GM12801 (cell line): ENCODE data around the gene TENM4.

ENCODE experiments used
- TF ChIP-seq, protein P1 (sequence below): IDR thresholded peaks from one replicate; pipeline ENCODE4 v1.5.1; 2011; ENCODE audit warnings: control low read depth; ENCODE audit not compliant: insufficient read length; ENCODE audit errors: extremely low read depth

Gene TENM4

DNA sequence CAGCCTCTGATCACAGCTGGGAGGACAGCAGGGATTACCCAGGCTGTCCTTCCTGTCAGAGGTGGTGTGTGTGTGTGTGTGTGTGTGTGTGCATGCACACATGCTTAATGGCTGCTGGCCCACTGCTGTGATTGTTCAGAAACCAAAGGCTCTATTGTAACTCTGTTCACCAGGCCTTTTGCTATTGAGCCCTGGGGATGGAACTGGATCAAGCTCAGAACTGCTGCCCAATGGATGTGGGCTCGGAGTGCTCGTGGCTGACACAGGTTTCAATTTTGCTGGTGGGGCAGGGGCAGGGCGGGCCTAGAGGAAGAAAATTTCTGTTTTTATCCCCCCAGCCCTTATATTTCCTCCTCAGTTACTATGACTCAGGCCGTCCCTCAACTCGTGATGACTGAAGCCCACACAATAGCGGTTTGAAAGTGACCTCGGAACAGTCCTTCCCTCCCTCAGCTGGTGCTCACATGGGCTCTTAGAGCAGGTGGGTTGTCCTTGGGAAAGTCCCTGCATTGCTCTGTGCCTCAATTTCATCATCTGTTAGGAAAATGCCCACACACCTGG, 359.3 kb downstream of the TENM4 start:
- TF ChIP-seq, protein P1, sequence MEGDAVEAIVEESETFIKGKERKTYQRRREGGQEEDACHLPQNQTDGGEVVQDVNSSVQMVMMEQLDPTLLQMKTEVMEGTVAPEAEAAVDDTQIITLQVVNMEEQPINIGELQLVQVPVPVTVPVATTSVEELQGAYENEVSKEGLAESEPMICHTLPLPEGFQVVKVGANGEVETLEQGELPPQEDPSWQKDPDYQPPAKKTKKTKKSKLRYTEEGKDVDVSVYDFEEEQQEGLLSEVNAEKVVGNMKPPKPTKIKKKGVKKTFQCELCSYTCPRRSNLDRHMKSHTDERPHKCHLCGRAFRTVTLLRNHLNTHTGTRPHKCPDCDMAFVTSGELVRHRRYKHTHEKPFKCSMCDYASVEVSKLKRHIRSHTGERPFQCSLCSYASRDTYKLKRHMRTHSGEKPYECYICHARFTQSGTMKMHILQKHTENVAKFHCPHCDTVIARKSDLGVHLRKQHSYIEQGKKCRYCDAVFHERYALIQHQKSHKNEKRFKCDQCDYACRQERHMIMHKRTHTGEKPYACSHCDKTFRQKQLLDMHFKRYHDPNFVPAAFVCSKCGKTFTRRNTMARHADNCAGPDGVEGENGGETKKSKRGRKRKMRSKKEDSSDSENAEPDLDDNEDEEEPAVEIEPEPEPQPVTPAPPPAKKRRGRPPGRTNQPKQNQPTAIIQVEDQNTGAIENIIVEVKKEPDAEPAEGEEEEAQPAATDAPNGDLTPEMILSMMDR = no peak

DNA sequence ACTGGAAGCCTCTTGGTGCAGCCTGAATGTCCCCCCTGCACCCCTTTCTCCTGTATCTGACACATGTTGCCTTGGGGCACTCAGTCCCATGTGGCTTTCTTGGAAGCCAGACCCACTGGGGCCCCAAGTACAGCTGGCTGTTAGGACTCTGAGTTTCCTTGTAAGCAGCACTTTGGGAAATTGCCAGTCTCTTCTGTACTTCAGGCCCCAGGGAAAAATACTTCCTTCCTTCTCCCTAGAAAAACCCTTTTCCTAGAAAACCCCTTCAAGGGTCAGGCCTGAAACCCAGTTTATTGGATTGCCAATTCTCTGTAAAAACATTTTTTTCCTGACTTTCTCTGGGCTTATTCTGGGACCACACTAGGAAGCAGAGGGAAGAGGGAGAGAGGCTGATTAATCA, 360.3 kb downstream of the TENM4 start:
- TF ChIP-seq, protein P1 = no peak

DNA sequence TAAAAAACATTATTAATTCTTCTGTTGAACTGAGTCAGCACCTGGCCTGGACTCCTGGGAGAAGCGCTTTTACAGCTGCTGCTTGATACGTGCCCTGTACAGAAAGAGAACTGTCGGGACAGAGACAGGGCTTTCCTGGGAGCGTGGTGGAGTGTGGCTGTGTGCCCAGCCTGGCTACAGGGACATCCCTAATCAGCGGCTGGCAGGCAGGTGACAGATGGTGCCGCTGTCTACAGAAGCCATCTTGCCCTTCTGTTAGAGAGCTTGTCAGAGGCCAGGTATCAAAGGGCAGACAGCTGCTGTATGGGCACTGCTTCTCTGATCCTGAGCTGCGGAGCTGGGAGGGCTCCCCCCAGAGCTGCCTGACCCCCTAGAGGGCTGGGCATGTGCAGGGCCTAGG, 361.8 kb downstream of the TENM4 start:
- TF ChIP-seq, protein P1 = no peak

DNA sequence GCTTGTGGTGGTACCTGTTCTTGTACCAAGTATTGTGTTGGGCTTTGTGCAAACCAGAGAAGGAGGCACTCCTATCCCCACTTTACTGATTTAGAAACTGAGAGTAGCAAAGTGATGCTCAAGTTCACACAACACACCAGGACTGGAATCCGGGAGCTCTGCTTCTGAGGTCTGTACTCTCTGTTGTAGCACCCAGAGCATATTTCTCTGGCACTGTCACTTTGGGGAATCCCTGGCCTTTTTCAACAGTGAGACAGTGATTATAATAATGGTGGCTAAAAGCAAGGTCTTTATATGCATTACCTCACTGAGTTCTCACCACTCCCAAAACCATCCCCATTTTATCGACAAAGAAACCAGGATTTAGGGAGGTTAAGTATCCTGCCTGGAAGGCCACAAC, 362.4 kb downstream of the TENM4 start:
- TF ChIP-seq, protein P1 = no peak

DNA sequence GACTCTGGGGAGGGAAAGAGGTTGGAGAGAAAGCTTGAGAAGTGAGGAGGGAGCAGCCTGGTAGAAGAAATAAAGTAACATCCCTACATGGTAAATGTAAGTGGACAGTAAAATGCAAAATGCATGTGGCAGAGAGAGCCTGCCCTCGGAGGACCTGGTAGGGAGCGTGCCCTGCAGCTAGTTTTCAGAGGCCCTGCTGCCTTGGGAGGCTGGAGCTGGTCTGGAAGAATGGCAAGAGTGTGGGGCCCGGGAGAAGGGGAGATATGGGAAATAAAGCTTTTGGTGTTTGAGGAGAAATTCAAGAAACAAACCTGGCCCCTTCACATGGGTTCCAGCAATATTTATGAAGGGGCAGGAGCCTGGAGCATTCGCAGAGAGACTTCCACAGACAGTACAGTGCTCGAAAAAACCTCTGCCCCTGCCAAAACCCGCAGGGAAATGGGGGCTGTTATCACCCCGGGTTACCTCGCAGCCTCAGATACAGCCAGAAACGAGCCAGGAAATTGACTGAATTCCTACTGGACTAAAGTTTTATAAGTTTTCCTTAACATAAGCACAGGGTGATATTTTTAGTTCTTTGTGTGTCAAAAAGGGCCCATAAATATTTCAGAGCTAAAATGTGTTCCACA, 363.0 kb downstream of the TENM4 start:
- TF ChIP-seq, protein P1 = no peak

DNA sequence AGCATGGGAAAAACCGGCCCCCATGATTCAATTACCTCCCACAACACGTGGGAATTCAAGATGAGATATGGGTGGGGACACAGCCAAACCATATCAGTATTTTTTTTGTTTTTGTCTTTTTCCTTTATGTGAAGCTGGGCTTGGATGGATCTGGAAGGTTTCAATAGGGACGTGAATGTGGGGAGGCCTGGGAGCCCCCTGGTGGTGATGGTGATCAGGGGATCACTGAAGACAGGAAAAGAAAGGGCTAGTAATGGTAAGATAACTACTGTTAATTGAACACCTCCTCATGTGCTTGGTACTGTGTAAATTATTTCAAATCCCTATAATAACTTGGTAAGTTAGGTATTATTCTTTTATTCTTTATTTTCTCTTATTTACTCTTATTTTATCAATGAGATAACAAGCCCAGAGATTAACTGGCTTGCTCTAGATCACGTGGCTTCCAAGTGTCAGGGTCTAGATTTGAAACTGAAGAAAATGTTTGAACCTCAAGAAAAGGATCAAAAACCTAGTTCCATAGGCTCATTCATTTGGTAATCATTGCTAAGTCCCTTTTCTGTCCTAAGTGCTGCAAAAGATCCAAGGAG, 364.2 kb downstream of the TENM4 start:
- TF ChIP-seq, protein P1 = no peak

DNA sequence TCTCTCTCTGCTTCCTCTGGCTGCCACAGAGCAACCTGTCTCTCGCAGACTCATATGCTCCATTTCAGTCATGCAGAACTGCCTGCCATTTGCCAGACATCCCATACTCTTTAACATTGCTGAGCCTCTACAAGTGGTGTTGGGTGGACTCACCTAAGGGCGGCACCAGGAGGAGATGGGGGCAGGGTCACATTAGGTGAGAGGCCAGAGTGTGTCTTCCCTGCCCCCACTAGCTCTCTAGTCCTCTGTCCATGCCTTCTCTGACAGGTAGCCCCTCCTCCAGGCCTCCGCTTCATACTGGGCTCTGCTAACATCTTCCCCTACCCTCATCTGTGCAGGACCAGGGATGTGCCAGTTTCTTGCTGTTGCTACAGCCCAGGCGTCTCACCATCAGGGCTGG, 366.3 kb downstream of the TENM4 start:
- TF ChIP-seq, protein P1 = no peak
